A204.1 (cell line): ENCODE results near the gene CPNE7.

Source experiments
- FAIRE-seq: peaks from 2 replicates; lab custom pipeline; 2012; peaks lifted over from hg19 to GRCh38; lab: Jason Lieb, UNC

The CPNE7 gene

GRCh38 chr16:89605186-89605970 lies 29.8 kb downstream of the CPNE7 start:
- no peak for FAIRE-seq

DNA sequence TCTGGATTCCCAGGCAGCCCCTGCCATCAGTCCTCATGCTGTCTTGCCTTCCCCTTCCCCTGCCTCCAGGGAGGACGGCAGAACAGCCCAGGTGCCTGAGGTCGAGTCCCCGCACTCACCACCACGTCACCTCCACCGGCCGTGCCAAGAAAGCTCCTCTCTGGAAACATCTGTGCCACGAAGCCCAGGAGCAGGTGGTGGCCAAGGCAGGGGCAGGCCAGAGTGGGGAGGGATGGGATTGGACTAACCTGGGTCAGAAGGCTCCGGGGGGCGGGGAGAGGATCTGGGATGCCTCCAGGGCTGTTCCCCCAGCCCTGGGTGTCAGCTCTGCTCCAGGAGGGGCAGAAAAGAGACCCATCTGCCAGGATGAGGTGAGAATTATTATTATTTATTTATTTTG lies 30.4 kb downstream of the CPNE7 start:
- no peak for FAIRE-seq

- FAIRE-seq = no peak
Measured at GRCh38 chr16:89607453-89607852, 31.9 kb downstream of the CPNE7 start.

- no peak for FAIRE-seq
Measured at GRCh38 chr16:89607937-89608740, 32.6 kb downstream of the CPNE7 start.

- no peak for FAIRE-seq
Measured at GRCh38 chr16:89610108-89610453, 34.5 kb downstream of the CPNE7 start.

DNA sequence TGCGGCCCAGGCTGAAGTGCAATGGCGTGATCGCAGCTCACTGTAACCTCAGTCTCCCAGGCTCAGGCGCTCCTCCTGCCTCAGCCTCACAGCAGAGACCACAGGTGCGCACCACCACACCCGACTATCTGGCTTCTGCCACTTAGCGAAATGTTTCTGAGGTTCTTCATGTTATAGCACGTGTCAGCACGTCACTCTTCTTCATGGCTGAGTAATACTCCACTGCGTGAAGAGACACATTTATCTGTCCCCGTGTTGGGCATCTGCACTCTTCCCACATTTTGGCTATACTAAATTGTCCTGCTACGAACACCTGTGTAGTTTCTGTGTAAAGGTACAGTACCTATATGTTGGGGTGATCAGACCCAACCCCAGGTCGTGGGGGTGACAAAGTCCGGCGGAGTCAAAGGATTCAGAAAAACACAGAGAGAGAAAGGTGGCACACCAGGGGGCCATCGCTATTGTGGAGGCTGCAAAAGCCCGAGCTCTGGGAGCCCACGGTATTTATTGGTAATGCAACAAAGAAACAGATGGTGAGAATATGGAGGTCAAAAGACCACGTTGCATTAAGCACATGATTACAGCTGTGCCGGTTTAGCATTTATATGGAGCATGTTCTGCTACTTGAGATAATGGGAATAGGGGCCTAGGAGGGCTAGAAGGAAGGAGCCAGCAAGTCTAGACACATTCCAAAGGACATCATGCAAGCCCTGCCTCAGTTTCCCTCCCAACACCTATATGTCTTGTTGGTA lies 37.0 kb downstream of the CPNE7 start:
- FAIRE-seq = no peak

- FAIRE-seq = no peak
Measured at GRCh38 chr16:89613231-89613953, 37.8 kb downstream of the CPNE7 start, which contains the start of gene DPEP1. Gene DPEP1 (plus strand): TSS chr16:89613642. CDS start chr16:89630411, 16,769 bp downstream.

- FAIRE-seq = no peak
Measured at GRCh38 chr16:89613954-89614459, 38.4 kb downstream of the CPNE7 start.

DNA sequence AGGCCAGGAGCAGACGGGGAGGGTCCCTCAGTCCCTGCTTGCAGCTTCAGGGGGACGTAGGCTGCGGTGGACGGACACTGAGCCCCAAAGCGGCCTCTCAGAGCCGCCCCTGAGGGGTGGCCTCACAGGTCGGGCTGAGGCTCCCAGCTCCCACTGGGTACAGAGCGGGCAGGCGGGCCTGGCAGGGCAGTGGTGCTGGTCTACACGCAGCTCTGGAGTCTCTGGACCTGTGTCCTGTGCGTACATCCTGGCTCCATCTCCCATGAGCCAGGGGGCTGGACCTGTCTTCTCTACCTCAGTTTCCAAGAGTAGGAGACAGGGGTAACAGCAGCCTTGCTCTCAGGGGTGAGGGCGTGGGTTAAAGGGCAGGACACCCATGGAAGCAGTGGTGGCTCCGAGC lies 39.6 kb downstream of the CPNE7 start:
- no peak for FAIRE-seq

- FAIRE-seq = no peak
Measured at GRCh38 chr16:89615596-89616090, 40.1 kb downstream of the CPNE7 start.

DNA sequence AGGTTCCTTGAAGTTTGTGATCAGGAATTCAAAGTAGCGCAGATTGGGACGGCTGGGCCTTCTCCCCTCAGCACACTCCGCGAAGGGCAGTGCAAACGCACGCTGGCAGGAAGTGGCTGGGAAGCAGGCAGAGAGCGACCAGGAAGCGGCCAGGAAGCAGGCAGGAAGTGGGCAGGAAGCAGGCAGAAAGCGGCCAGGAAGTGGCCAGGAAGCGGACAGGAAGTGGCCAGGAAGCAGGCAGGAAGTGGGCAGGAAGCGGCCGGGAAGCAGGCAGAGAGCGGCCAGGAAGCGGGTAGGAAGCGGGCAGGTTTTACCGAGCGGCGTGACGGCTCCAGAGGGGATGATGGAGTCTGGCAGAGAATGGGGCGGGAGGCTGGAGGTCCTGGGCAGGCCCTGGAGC lies 41.1 kb downstream of the CPNE7 start:
- FAIRE-seq = no peak

GRCh38 chr16:89617036-89617435 lies 41.5 kb downstream of the CPNE7 start:
- FAIRE-seq = no peak

DNA sequence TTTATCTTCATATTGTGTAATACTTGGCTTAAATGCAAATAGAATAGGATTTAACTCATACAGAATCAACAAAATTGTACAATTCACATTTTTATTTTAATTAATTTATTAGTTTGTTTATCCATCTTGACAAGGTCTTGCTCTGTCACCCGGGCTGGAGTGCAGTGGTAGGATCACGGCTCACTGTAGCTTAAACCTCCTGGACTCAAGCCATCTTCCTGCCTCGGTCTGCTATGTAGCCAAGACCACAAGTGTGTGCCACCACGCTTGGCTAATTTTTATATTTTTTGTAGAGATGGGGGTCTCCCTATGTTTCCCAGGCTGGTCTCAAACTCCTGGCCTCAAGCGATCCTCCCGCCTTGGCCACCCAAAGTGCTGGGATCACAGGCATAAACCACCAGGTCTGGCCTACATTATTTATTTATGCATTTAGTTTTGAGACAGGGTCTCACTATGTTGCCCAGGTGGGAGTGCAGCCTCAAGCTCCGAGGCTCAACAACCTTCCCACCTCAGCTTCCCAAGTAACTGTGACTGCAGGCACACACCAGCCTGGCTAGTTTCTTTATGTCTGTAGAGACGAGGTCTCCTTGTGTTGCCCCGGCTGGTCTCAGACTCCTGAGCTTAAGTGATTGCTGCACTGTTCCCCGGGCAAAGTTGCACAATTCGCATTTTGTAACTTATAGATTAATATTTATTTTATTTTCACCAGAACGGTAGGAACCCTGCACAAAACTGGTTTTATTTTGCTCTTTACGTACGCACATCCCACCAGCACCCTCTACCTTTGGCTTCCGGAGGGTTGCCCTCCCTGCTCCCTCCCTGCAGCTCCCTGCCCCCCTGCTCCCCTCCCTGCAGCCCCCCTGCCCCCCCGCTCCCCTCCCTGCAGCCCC lies 42.8 kb downstream of the CPNE7 start:
- no peak for FAIRE-seq

DNA sequence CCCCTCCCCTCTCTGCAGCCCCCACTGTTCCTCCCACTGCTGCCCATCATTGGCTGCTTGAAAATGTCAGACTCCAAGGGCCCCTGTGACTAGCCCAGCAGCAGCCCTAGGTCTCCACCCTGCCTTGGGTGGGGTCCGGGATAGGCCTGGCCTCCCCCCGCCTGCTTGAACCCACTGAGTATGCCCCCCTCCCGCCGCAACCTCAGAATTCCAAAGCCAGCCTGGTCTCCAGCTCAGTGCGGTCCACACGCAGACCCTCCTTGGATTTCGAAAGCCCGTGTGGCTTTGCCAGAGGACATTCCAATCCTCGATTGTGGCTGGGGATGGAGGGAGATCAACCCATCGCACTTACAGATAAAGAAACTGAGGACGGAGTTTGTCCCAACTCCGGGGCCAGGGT lies 44.3 kb downstream of the CPNE7 start:
- no peak for FAIRE-seq

- FAIRE-seq = no peak
Measured at GRCh38 chr16:89620406-89620841, 44.9 kb downstream of the CPNE7 start.

DNA sequence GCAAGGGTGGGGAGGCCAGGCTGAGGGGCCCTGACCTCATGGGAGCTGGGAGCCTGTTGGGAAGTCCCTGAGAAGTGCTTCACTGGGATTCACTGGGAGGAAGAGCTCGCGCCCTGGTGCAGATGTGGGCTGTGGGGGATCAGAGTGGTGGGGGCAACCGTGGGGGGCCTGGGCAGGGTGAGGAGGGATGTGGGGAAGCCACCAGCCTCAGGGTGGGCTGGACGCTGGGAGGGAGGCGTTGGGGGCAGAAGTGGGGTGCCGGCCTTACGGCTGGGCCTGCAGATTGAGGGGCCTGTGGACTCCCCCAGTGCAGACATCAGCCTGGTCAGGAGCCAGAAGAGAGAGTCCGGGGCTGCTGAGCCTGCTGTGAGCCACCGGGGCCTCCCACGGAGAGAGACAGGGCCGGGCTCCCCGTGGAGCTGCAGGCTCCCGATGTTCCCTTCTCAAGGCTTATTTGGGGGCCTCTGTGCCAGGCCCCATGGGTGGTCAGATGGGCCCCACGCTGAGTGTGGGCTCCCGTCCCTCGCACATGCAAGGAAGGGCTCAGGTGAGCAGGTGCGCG lies 45.7 kb downstream of the CPNE7 start:
- no peak for FAIRE-seq

- FAIRE-seq = no peak
Measured at GRCh38 chr16:89621698-89622409, 46.3 kb downstream of the CPNE7 start.

GRCh38 chr16:89623511-89624261 lies 48.1 kb downstream of the CPNE7 start:
- no peak for FAIRE-seq
